ENCODE measurements around the gene ASAP2.

The ASAP2 gene

DNA sequence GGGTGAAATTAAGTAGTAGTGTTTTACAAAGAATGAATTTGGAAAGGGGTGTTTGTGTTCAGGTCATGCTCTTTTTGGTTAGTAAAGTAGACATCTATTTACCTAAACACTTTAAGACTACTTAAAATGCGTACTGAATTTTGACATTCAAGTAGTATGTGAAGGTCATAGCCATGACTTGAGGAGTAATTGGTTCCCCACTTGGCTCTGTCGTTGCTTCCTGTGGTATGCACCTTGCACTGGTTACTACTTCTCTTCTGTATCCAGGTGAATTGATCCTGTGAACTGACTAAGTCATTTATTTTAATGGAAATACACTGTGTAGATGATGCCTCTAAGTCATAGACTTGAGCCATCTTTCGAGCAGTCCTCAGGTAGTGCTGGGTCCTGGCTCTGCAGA, 118.8 kb downstream of the ASAP2 start:
- TF ChIP-seq, protein P1, sequence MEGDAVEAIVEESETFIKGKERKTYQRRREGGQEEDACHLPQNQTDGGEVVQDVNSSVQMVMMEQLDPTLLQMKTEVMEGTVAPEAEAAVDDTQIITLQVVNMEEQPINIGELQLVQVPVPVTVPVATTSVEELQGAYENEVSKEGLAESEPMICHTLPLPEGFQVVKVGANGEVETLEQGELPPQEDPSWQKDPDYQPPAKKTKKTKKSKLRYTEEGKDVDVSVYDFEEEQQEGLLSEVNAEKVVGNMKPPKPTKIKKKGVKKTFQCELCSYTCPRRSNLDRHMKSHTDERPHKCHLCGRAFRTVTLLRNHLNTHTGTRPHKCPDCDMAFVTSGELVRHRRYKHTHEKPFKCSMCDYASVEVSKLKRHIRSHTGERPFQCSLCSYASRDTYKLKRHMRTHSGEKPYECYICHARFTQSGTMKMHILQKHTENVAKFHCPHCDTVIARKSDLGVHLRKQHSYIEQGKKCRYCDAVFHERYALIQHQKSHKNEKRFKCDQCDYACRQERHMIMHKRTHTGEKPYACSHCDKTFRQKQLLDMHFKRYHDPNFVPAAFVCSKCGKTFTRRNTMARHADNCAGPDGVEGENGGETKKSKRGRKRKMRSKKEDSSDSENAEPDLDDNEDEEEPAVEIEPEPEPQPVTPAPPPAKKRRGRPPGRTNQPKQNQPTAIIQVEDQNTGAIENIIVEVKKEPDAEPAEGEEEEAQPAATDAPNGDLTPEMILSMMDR (IDR thresholded peaks at IDR 0.05; ENCODE audit: low read depth, low read length, missing control alignments): no peak
- in situ Hi-C loops (cut with HindIII; ENCODE audit: low sequenced_read_pairs): no loop called here
- DNase-seq (ENCODE audit: low read depth): no peak

DNA sequence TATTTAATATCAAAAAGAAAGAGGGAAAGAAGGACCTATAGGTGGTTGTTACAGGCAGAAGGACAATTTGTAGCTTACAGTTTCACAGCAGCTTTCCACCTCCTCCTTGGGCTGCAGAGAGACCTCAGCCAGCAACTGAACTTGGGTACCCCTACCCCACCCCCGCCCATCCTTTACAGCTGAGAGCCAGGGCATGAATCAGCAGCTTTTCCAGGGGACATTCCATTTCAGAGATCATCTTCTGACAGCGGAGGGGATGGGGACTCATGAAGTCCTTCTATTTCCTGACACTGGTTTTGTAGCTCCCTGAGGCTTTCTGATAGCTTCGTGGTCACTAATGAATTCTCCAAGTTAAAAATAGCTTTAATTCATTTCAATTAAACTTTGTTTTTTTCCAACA, 120.4 kb downstream of the ASAP2 start:
- in situ Hi-C loops (cut with HindIII; ENCODE audit: low sequenced_read_pairs): no loop called here
- no peak for DNase-seq (ENCODE audit: low read depth)
- H3K4me3 ChIP-seq (ENCODE audit: low read depth, low read length): no peak overlapping the region
- TF ChIP-seq, protein P1 (IDR thresholded peaks at IDR 0.05; ENCODE audit: low read depth, low read length, missing control alignments): no peak

More for the DNA sequence above, 118.8 kb downstream of the ASAP2 start:
- H3K4me3 ChIP-seq (ENCODE audit: low read depth, low read length): no peak overlapping the region

DNA sequence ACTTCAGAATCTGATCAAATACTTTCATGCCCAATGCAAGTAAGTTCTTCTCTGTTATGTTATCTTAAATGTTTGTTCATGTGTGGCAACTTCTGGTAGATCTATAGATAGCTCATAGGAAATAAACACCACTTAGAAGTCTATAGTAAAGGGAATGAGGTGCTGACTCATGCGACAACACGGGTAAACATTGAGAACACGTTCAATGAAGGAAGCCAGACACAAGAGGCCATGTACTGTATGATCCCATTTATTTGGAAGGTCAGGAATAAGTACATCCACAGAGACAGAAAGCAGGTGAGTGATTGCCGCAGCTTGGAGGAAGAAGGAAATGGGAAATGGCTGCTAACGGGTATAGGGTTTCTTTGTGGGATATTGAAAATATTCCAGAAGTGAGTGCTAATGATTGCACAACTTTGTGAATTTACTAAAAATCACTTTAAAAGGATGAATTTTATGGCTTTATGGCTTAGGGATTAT, 121.3 kb downstream of the ASAP2 start:
- TF ChIP-seq, protein P1 (IDR thresholded peaks at IDR 0.05; ENCODE audit: low read depth, low read length, missing control alignments): no peak
- no peak for DNase-seq (ENCODE audit: low read depth)
- in situ Hi-C loops (cut with HindIII; ENCODE audit: low sequenced_read_pairs): no loop called here

GRCh38 chr2:9328931-9329330, 122.3 kb downstream of the ASAP2 start:
- no peak for DNase-seq (ENCODE audit: low read depth)
- H3K4me3 ChIP-seq (ENCODE audit: low read depth, low read length): no peak overlapping the region
- TF ChIP-seq, protein P1 (IDR thresholded peaks at IDR 0.05; ENCODE audit: low read depth, low read length, missing control alignments): no peak
- in situ Hi-C loops (cut with HindIII; ENCODE audit: low sequenced_read_pairs): no loop called here

More for the DNA sequence above, 121.3 kb downstream of the ASAP2 start:
- no peak overlapping the region for H3K4me3 ChIP-seq (ENCODE audit: low read depth, low read length)

DNA sequence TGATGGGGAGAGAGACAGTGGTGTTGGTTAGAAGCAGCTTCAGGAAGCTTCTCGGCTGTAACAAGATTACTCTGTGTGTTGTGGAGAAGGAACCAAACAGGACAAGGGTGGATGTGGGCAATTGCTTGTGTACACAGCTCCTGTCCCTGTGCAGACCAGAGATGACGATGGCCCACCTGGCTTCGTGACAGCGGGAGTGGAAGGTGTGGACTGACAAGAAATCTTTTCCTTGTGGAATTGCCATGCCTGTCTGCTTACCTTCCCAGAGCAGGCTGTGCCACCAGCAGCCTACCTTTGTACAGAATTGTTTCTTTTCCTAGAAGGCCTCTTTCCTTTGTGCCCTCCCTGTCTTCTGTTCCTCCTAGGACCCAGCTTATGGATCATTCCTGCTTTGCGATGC, 122.9 kb downstream of the ASAP2 start:
- in situ Hi-C loops (cut with HindIII; ENCODE audit: low sequenced_read_pairs): no loop called here
- no peak overlapping the region for H3K4me3 ChIP-seq (ENCODE audit: low read depth, low read length)
- DNase-seq (ENCODE audit: low read depth): no peak
- TF ChIP-seq, protein P1 (IDR thresholded peaks at IDR 0.05; ENCODE audit: low read depth, low read length, missing control alignments): no peak

GRCh38 chr2:9330612-9331270, 124.1 kb downstream of the ASAP2 start:
- TF ChIP-seq, protein P1 (IDR thresholded peaks at IDR 0.05; ENCODE audit: low read depth, low read length, missing control alignments): no peak
- no peak overlapping the region for H3K4me3 ChIP-seq (ENCODE audit: low read depth, low read length)
- DNase-seq (ENCODE audit: low read depth): no peak
- in situ Hi-C loops (cut with HindIII; ENCODE audit: low sequenced_read_pairs): no loop called here
